SK-N-SH (cell line): ENCODE results near the gene NCKAP5. TPM values are rescaled to one million over a fixed set of nuclear protein-coding genes. Genes with fewer than 3 reads are reported as not detected.

Experiments
- CTCF ChIA-PET: fragments of 300-600, 350-600 bp; formaldehyde crosslinking; extraction: SDS; loops from one replicate; lab custom pipeline; 2021; lab: Yijun Ruan, JAX
- POLR2A ChIA-PET: fragments of 350-600 bp; sonication (Branson Sonifier 250); formaldehyde crosslinking; extraction: SDS; loops from one replicate; lab custom pipeline; 2020; ENCODE audit warnings: antibody characterized with exemption, inconsistent platforms; lab: Yijun Ruan, JAX
- DNase-seq: peaks from one replicate; pipeline ENCODE4 v3.0.0; 2012
- H2AFZ ChIP-seq: fragments of 200-600 bp; sonication (generic); 2 replicates; pipeline ENCODE4 v1.8.1; 2016; ENCODE audit warnings: antibody characterized with exemption, mild to moderate bottlenecking, low read depth
- H3F3A ChIP-seq: fragments of 200-600 bp; sonication (generic); replicated peaks from 2 replicates; pipeline ENCODE3; 2016; ENCODE audit warnings: antibody characterized with exemption, mild to moderate bottlenecking; ENCODE audit not compliant: insufficient read depth
- H3K27ac ChIP-seq, 2 experiments: fragments of 200-500 bp in 1 of 2; fragments of 200-600 bp in 1 of 2; sonication (Bioruptor generic) in 1 of 2; sonication (generic), shearing (Covaris generic) in 1 of 2; 2 replicates each; pipeline versions ENCODE4 v1.5.1 to v1.6.1; 2014 to 2016; ENCODE audit warnings: low read depth in 2 of 2, inconsistent platforms in 1 of 2, low read length in 1 of 2, mild to moderate bottlenecking in 1 of 2, mixed read lengths in 1 of 2
- H3K27me3 ChIP-seq: fragments of 200-600 bp; sonication (generic), shearing (Covaris generic); 2 replicates; pipeline ENCODE4 v1.6.1; 2016; ENCODE audit warnings: mixed run types; ENCODE audit not compliant: insufficient read depth
- H3K36me3 ChIP-seq, 2 experiments: fragments of 200-500 bp in 1 of 2; fragments of 200-600 bp in 1 of 2; sonication (Bioruptor generic) in 1 of 2; sonication (generic) in 1 of 2; replicated peaks in 1 of 2; 2 replicates each; pipeline versions ENCODE3 to v1.5.1; 2014 to 2016; ENCODE audit warnings: low read length in 1 of 2, mild to moderate bottlenecking in 1 of 2; ENCODE audit not compliant: insufficient read depth in 2 of 2, control insufficient read depth in 1 of 2
- H3K4me1 ChIP-seq, 2 experiments: fragments of 200-500 bp in 1 of 2; fragments of 200-600 bp in 1 of 2; sonication (Bioruptor generic) in 1 of 2; sonication (generic), shearing (Covaris generic) in 1 of 2; 2 replicates each; pipeline versions ENCODE4 v1.5.1 to v1.6.1; 2014 to 2016; ENCODE audit warnings: low read depth in 1 of 2, low read length in 1 of 2, mixed run types in 1 of 2; ENCODE audit not compliant: insufficient read depth in 2 of 2, control insufficient read depth in 1 of 2
- H3K4me2 ChIP-seq: fragments of 200-600 bp; sonication (generic), shearing (Covaris generic); 2 replicates; pipeline ENCODE4 v1.6.1; 2017; ENCODE audit warnings: mixed run types
- H3K4me3 ChIP-seq, 2 experiments: fragments of 200-500 bp in 1 of 2; fragments of 200-600 bp in 1 of 2; sonication (Bioruptor generic) in 1 of 2; sonication (generic), shearing (Covaris generic) in 1 of 2; 2 replicates each; pipeline versions ENCODE4 v1.5.1 to v1.8.1; 2014 to 2016; ENCODE audit warnings: low read depth in 2 of 2, inconsistent platforms in 1 of 2, low read length in 1 of 2, mild to moderate bottlenecking in 1 of 2, mixed read lengths in 1 of 2, moderate library complexity in 1 of 2
- H3K79me2 ChIP-seq: fragments of 200-600 bp; sonication (generic); 2 replicates; pipeline ENCODE4 v1.8.1; 2017; ENCODE audit warnings: mild to moderate bottlenecking; ENCODE audit not compliant: insufficient read depth
- H3K9ac ChIP-seq: fragments of 200-600 bp; sonication (generic); 2 replicates; pipeline ENCODE4 v1.6.1; 2017; ENCODE audit warnings: mixed run types
- H3K9me2 ChIP-seq: fragments of 200-600 bp; sonication (generic); 2 replicates; pipeline ENCODE4 v1.6.1; 2017; ENCODE audit warnings: mixed run types
- H3K9me3 ChIP-seq: fragments of 200-600 bp; sonication (generic); 2 replicates; pipeline ENCODE4 v1.6.1; 2017; ENCODE audit warnings: mixed run types, mild to moderate bottlenecking, moderate library complexity
- H4K20me1 ChIP-seq: fragments of 200-600 bp; sonication (generic); 2 replicates; pipeline ENCODE4 v1.6.1; 2017; ENCODE audit warnings: mild to moderate bottlenecking, mixed run types; ENCODE audit not compliant: insufficient read depth
- CHD2 ChIP-seq: fragments of 150-350 bp; IDR thresholded peaks from 2 replicates; pipeline ENCODE4 v1.6.1; 2018; ENCODE audit warnings: low read length; ENCODE audit not compliant: partially characterized antibody
- EP300 ChIP-seq, 2 experiments: IDR thresholded peaks; 2 replicates each; pipeline versions ENCODE4 v1.4.0 to v1.6.1; 2012; ENCODE audit warnings: borderline replicate concordance in 1 of 2, low read depth in 1 of 2, low read length in 1 of 2
- EZH2phosphoT487 ChIP-seq: fragments of 200-600 bp; sonication (generic); IDR thresholded peaks from 2 replicates; pipeline ENCODE4 v1.6.1; 2017; ENCODE audit warnings: low read depth, mixed run types, mild to moderate bottlenecking, antibody characterized with exemption, moderate library complexity, borderline replicate concordance
- FOXM1 ChIP-seq: IDR thresholded peaks from 2 replicates; pipeline ENCODE4 v1.4.0; 2012; ENCODE audit warnings: low read depth, mild to moderate bottlenecking
- NFIC ChIP-seq: IDR thresholded peaks from 2 replicates; pipeline ENCODE4 v1.4.0; 2012; ENCODE audit warnings: borderline replicate concordance
- NRF1 ChIP-seq: IDR thresholded peaks from 2 replicates; pipeline ENCODE4 v1.6.1; 2012; ENCODE audit warnings: low read depth, mild to moderate bottlenecking, low read length
- POLR2AphosphoS5 ChIP-seq: IDR thresholded peaks from 2 replicates; pipeline ENCODE4 v1.6.1; 2012; ENCODE audit warnings: low read depth, low read length
- RAD21 ChIP-seq: IDR thresholded peaks from 2 replicates; pipeline ENCODE4 v1.6.1; 2012; ENCODE audit warnings: mild to moderate bottlenecking, low read length
- RCOR1 ChIP-seq: fragments of 150-350 bp; IDR thresholded peaks from 2 replicates; pipeline ENCODE4 v1.6.1; 2017; ENCODE audit warnings: antibody characterized with exemption, low read length
- RFX5 ChIP-seq: IDR thresholded peaks from 2 replicates; pipeline ENCODE4 v1.6.1; 2012; ENCODE audit warnings: mild to moderate bottlenecking, improper control_type of control experiment, low read length
- RXRA ChIP-seq: IDR thresholded peaks from 2 replicates; pipeline ENCODE4 v1.4.0; 2012; ENCODE audit warnings: low read depth, mild to moderate bottlenecking, borderline replicate concordance
- SIN3A ChIP-seq: IDR thresholded peaks from 2 replicates; pipeline ENCODE4 v1.6.1; 2012; ENCODE audit warnings: low read depth, mild to moderate bottlenecking, low read length, moderate library complexity, borderline replicate concordance
- SMC3 ChIP-seq: IDR thresholded peaks from 2 replicates; pipeline ENCODE4 v1.6.1; 2012; ENCODE audit warnings: low read depth, low read length, improper control_type of control experiment
- TAF1 ChIP-seq: IDR thresholded peaks from 2 replicates; pipeline ENCODE4 v1.6.1; 2012; ENCODE audit warnings: low read depth, mild to moderate bottlenecking, low read length, moderate library complexity, borderline replicate concordance
- TEAD4 ChIP-seq: IDR thresholded peaks from 2 replicates; pipeline ENCODE4 v1.4.0; 2012; ENCODE audit warnings: mild to moderate bottlenecking, borderline replicate concordance; ENCODE audit not compliant: insufficient read depth
- YY1 ChIP-seq: IDR thresholded peaks from 2 replicates; pipeline ENCODE4 v1.4.0; 2012; ENCODE audit warnings: low read depth, mild to moderate bottlenecking
- WGBS: methylation state at CpG from one replicate; pipeline ENCODE4 v1.1.6; 2017; ENCODE audit warnings: low lambda C conversion rate; 5-methylcytosine and 5-hydroxymethylcytosine counted together
- polyA plus RNA-seq, 3 experiments: library from polyadenylated mRNA; depleted of rRNA; stranded (reverse); fragments of >200 nt; gene quantifications; 2 replicates each; pipeline ENCODE4 v1.2.3, GENCODE V29; 2012
- TF ChIP-seq, protein P1 (sequence below): IDR thresholded peaks from 2 replicates; pipeline ENCODE4 v1.4.0; 2012; ENCODE audit warnings: low read depth, borderline replicate concordance
- TF ChIP-seq, protein P2 (sequence below): fragments of 150-350 bp; IDR thresholded peaks from 2 replicates; pipeline ENCODE4 v1.6.1; 2016; ENCODE audit warnings: mild to moderate bottlenecking, low read depth, low read length

The NCKAP5 gene
- polyA plus RNA-seq, 1 of the 3 experiments (the other 2 are of a cell fraction), result 0.02 TPM

DNA sequence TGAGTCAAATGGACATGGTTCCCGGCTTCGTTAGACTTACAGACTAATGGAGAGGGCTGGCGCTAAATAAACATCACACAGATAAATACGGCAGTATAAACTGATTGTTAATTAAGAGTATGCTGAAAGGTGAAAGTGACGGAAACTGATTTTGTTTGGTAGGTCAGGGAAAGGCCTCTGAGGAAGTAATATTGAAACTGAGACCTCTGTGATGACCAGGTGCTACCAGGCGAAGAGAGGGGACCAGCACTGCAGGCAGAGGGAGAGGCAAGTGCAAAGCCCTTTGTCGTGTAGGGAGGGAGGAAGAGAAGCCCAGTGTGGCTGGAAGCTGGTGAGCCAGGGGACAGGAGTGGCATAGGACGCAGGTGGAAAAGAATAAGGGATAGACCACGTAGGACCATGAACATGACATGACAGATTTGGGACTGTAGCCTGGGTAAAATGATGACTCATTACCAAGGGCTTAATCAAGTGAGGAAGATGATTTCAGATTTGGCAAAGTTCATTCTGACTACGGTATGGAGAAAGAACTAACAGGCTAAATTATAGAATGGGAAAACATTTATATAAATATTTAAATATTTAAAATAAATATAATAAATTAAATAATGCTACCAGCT is 433.1 kb downstream of the NCKAP5 start:
- Histone ChIP-seq H3K4me3 (no peak overlapping the region), H3K27me3 (no peaks in the 10 kb centered on the region), H3K9ac (no peak overlapping the region), H3K4me1 (no peaks in the 10 kb centered on the region; a peak in 1 of 4 replicates), H3K4me2 (no peak overlapping the region), H3K9me2 (no peaks in the 10 kb centered on the region), H3K79me2 (no peaks in the 10 kb centered on the region), H3K27ac (no peak overlapping the region), H2AFZ (no peak overlapping the region), H3K36me3 (no peaks in the 10 kb centered on the region), H4K20me1 (no peaks in the 10 kb centered on the region), H3F3A (no peaks in the 10 kb centered on the region), H3K9me3 (no peaks in the 10 kb centered on the region)
- 74% methylated on average over 10 of the region's 10 CpGs for WGBS
- POLR2A ChIA-PET, result no interaction called here
- CTCF ChIA-PET, result no interaction called here
- TF ChIP-seq CHD2 (no peak), SMC3 (no peak), YY1 (no peak), TEAD4 (no peak)
- no peak for DNase-seq

DNA sequence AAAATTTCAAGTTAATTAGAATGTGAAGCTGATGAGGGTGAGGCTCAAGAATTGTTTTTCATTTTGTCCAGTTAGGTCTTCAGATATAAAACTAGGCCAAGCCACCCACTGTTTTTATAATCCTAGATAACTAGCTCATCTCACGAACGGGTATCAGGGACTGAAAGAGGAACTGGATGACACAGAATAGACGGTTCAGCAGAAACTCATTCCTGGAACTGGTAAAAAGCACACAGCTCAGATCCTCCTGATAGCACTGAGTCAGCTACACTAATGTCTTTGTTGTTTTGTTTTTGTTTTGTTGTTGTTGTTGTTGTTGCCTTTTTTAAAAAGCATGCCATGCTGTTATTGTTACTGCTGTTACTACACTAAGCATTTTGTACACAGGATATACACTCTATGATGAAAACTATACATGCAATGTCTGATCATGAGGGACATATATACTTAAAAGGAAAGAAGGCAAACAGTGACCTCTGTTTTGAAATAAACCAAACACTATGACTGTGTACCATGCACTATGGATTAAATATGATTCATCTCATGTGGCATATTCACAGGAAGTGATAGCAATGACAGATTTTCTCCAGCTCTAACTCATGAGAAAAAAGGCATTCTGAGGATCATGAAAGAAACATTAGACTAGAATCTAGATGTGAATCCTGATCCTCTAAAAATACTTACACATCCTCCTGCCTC is 437.6 kb downstream of the NCKAP5 start:
- no peaks in the 10 kb centered on the region for H3K9me3 ChIP-seq
- 44% methylated on average over 3 of the region's 3 CpGs for WGBS
- no peak for TF ChIP-seq NRF1
- no peak for TF ChIP-seq SMC3
- no peak for TF ChIP-seq EZH2phosphoT487
- no peak for TF ChIP-seq RFX5
- TF ChIP-seq SIN3A, result no peak
- no peak for TF ChIP-seq RCOR1
- TF ChIP-seq, protein P1, sequence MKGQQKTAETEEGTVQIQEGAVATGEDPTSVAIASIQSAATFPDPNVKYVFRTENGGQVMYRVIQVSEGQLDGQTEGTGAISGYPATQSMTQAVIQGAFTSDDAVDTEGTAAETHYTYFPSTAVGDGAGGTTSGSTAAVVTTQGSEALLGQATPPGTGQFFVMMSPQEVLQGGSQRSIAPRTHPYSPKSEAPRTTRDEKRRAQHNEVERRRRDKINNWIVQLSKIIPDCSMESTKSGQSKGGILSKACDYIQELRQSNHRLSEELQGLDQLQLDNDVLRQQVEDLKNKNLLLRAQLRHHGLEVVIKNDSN, result no peak
- no peak for TF ChIP-seq NFIC
- no peak for TF ChIP-seq POLR2AphosphoS5
- no peak for TF ChIP-seq FOXM1
- TF ChIP-seq RAD21, result no peak
- TF ChIP-seq, protein P2, sequence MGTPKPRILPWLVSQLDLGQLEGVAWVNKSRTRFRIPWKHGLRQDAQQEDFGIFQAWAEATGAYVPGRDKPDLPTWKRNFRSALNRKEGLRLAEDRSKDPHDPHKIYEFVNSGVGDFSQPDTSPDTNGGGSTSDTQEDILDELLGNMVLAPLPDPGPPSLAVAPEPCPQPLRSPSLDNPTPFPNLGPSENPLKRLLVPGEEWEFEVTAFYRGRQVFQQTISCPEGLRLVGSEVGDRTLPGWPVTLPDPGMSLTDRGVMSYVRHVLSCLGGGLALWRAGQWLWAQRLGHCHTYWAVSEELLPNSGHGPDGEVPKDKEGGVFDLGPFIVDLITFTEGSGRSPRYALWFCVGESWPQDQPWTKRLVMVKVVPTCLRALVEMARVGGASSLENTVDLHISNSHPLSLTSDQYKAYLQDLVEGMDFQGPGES, result no peak
- no peak for TF ChIP-seq YY1
- no peak for TF ChIP-seq EP300 (IDR thresholded peaks at IDR 0.05; ENCODE audit: borderline replicate concordance in 1 of 2, low read depth in 1 of 2, low read length in 1 of 2)
- TF ChIP-seq RXRA, result no peak
- no peak for TF ChIP-seq TAF1
- TF ChIP-seq TEAD4, result no peak
- TF ChIP-seq, all 33 proteins: peak for 0
- H2AFZ ChIP-seq, result no peak overlapping the region
- H3K9me2 ChIP-seq, result no peaks in the 10 kb centered on the region
- no peak overlapping the region for H3K4me2 ChIP-seq
- no peaks in the 10 kb centered on the region; a peak in 1 of 4 replicates for H3K4me1 ChIP-seq
- H3K36me3 ChIP-seq, result no peaks in the 10 kb centered on the region
- H3F3A ChIP-seq, result no peaks in the 10 kb centered on the region
- POLR2A ChIA-PET, result no interaction called here
- H3K79me2 ChIP-seq, result no peaks in the 10 kb centered on the region
- no peak overlapping the region for H3K4me3 ChIP-seq
- no peak overlapping the region for H3K27ac ChIP-seq
- CTCF ChIA-PET, result interaction anchor here (0.9 to 2.0 kb wide), 3 partner anchors 12 to 480 kb away, joined by 3 to 6 read pairs (median 3); no protein-coding TSS in a partner anchor
- no peaks in the 10 kb centered on the region for H4K20me1 ChIP-seq
- H3K27me3 ChIP-seq, result no peaks in the 10 kb centered on the region
- H3K9ac ChIP-seq, result no peak overlapping the region
- no peak for DNase-seq
